GM12872 (cell line): ENCODE measurements around the gene ANTXR1.

Experiments
- TF ChIP-seq, protein P1 (sequence below): IDR thresholded peaks from 3 replicates; pipeline ENCODE4 v1.5.1; 2011; ENCODE audit warnings: low read depth, mild to moderate bottlenecking, low read length, moderate library complexity; ENCODE audit not compliant: insufficient read depth

Gene ANTXR1

DNA sequence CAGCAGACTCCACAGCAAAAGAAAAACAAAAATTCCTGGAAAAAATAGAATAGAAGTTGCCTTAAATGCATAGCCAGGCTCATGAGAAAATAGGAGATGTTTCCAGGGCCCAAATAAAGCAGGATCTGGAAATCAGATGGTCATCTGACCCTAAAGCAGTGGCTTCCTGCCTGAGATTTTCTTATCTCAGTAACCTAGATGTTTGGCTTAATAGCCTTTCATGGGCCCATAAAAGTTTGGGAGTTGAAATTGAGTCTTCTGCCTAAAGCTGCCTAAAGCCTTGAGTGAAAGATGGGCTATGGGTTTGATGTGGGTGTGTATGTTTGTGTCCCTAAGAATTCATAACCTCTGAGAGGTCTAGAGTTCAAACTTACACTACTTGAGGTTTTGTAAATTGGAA is 149.1 kb downstream of the ANTXR1 start:
- TF ChIP-seq, protein P1, sequence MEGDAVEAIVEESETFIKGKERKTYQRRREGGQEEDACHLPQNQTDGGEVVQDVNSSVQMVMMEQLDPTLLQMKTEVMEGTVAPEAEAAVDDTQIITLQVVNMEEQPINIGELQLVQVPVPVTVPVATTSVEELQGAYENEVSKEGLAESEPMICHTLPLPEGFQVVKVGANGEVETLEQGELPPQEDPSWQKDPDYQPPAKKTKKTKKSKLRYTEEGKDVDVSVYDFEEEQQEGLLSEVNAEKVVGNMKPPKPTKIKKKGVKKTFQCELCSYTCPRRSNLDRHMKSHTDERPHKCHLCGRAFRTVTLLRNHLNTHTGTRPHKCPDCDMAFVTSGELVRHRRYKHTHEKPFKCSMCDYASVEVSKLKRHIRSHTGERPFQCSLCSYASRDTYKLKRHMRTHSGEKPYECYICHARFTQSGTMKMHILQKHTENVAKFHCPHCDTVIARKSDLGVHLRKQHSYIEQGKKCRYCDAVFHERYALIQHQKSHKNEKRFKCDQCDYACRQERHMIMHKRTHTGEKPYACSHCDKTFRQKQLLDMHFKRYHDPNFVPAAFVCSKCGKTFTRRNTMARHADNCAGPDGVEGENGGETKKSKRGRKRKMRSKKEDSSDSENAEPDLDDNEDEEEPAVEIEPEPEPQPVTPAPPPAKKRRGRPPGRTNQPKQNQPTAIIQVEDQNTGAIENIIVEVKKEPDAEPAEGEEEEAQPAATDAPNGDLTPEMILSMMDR = no peak

DNA sequence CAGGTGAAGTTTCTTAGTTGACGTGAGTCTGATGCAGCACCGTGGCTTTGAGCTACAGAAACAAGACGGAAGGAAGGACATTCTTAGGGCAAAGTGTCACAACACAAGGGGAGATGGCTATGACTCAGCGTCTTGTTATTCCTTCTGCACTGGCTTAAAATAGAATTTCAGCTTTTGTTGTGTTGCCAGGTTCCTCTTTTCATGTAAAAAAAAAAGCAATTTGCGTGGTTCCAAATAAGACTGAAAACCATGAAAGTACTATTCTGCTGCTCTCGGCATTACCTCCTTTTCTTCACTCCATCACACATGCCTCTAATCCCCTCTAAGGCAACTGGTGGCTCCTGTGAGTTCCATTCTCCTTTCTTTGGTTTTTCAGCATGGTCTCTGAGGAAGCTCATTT is 150.1 kb downstream of the ANTXR1 start:
- TF ChIP-seq, protein P1 = no peak

DNA sequence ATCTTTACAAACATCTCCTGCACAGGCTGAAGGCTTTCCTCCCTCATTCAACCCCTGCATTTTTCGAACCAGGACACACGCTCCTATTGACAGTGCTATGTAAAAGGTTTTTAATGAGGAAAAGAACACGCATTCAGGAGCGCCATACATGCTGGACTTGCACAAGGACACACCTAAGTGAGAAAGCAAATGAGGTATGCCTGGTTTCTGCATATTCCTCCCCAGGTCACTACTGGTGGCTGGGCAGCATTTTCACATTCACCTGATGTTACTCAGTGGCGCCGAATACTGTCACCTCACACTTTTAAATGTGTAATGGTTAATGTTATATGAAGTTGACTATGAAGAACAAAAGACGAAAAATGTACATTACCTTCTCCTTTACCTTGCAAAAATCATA is 150.6 kb downstream of the ANTXR1 start:
- TF ChIP-seq, protein P1 = no peak

DNA sequence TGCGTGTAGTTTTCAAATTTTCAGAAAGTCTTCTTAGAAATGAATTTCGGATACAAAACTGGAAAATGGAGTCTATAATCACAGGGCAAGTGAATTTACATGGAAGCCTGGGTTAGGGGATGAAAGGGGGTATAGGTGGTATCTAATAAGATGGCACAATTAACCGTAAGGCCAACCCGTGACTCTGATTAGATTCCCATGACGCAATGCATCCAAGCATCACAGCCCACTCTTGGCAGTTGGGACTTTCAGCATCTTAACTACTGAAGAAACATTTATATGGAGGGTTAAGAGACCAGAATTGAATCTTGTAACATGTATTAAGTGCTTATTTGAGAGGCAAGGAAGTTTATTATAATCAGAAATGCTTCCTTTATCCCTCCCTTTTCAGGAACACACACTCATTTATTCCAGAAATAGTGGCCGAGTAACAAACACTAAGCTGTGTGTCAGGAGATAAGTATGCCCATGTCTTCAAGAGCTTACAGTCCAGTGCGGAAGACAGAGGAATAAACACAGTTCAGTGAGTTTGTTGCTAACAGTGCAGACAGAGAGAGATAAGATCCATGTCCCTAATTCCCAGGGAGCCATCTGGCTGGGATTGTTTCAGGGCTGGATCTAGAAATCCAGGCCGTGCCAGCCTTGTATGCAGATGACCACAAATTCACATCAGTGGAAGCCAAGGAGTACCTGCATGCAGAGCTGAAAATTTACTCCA is 151.2 kb downstream of the ANTXR1 start:
- TF ChIP-seq, protein P1 = no peak

DNA sequence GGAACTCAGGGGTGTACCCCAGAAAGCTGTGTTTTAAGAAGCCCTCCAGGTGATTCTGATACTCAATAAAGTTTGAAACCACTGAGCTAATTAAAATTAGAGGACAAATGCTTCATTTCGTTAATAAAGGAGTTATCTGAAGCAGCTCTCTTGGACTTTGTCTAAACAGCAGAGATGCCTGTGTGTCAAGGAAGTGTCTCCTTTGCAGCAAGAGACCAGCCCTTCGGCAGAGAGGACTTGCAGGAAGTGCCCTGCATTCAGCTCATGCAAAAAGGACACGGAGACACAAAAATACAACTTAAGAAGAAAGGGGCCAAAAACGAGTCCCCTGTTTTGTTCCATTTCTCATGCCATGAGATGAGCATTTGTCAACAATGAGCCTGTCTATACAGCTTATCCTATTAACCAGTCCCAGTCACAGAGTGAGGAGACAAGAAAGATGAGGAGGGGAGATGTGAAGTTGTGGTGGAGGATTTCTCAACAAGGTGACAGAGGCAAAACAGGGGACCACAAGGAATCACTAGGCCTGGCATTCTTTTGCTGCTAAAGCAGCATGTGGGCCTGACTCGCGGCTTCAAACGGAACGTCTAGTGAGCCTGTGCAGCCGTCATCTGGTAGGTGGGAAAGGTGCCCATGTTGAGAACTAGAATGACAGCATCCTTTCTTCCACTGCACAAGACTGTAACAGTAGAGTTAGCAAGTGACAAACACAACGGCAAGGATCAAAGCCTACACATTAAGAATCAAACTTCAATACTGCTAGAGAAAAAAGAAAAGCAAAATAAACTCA is 152.3 kb downstream of the ANTXR1 start:
- TF ChIP-seq, protein P1 = no peak

DNA sequence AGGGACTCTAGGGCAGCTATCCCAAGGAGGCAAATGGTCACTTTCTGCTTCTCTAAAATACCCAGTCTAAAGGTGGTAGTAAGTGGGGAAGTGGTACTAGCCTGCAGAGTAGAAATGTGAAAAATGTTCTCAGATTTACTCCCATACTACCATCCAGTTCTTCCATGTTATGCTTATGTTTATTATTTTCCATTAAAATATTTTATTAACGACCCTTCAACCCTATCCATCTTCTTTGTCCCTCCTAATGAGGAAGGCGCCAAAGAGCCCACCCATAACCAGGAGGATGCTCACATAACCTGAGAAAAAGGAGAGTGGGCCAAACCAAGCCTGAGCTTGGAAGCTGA is 153.5 kb downstream of the ANTXR1 start:
- TF ChIP-seq, protein P1 = no peak

DNA sequence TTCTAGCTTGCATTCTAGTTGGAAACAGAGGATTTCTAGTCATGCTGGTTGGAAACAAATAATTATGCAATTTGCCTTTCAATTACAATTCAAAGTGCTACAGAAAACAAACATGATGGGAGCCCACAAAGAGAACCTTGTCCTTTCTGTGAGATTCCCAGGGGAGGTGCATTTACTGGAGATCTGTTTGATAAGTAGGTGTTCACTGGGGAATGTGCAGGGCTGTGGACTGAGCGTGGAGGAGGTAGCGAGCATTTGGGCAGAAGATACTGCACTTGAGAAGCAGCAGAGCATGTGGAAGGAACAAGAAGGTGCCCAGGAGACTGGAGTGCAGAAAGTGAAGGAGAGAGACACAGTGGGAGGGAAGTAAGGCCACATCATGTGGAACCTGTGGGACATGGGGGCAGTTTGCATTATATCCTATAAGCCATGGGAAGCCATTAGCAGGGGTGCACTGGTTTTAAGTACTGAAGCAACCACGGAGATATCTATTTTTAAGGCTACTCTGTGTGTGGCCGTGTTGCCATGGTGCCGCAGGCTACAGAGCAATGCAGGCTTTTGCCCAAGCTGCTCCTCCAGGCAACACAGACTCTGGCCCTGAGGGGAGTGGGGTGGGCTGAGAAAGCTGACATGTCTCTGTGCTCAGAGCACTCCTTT is 154.0 kb downstream of the ANTXR1 start:
- TF ChIP-seq, protein P1 = no peak
